H1 (cell line): ENCODE results near the gene HDAC3. TPM values are rescaled to one million over a fixed set of nuclear protein-coding genes. Genes with fewer than 3 reads are reported as not detected.

Experiments used
- CTCF ChIA-PET: fragments of 300-600 bp; sonication (Branson Sonifier 250); formaldehyde crosslinking; loops from one replicate; lab custom pipeline; 2021; ENCODE audit not compliant: partially characterized antibody; lab: Charles Lee
- POLR2A ChIA-PET: fragments of 300-600 bp; sonication (Branson Sonifier 250); formaldehyde crosslinking; loops from one replicate; lab custom pipeline; 2021; ENCODE audit warnings: inconsistent platforms; ENCODE audit not compliant: partially characterized antibody; lab: Charles Lee
- DNase-seq, 2 experiments: peaks; one replicate each; pipeline versions ENCODE4 v3.0.0 to v3.0.0-alpha.2; 2010 to 2022; ENCODE audit warnings: low spot score in 2 of 2, low read depth in 1 of 2, mixed read lengths in 1 of 2
- FAIRE-seq: peaks from 2 replicates; lab custom pipeline; 2011; peaks lifted over from hg19 to GRCh38; lab: Jason Lieb, UNC
- H2AFZ ChIP-seq: 2 replicates; pipeline ENCODE4 v1.8.1; 2012; ENCODE audit warnings: low read length, inconsistent platforms
- H2AK5ac ChIP-seq: 2 replicates; pipeline ENCODE4 v1.6.1; 2013; ENCODE audit warnings: low read depth, low read length
- H2BK120ac ChIP-seq: replicated peaks from 2 replicates; pipeline ENCODE3; 2013; ENCODE audit warnings: low read depth, low read length, inconsistent platforms
- H2BK12ac ChIP-seq: 2 replicates; pipeline ENCODE4 v1.6.1; 2013; ENCODE audit warnings: low read depth, low read length
- H2BK15ac ChIP-seq: 2 replicates; pipeline ENCODE4 v1.6.1; 2013; ENCODE audit warnings: low read length
- H2BK20ac ChIP-seq: 2 replicates; pipeline ENCODE4 v1.6.1; 2013; ENCODE audit warnings: low read length
- H2BK5ac ChIP-seq: 2 replicates; pipeline ENCODE4 v1.6.1; 2013; ENCODE audit warnings: low read depth, low read length
- H3K14ac ChIP-seq: 2 replicates; pipeline ENCODE4 v1.6.1; 2013; ENCODE audit warnings: inconsistent platforms; ENCODE audit not compliant: insufficient read length
- H3K18ac ChIP-seq: 2 replicates; pipeline ENCODE4 v1.6.1; 2013; ENCODE audit warnings: low read length; ENCODE audit errors: extremely low read depth
- H3K23ac ChIP-seq: 2 replicates; pipeline ENCODE4 v1.6.1; 2013; ENCODE audit warnings: inconsistent platforms; ENCODE audit not compliant: insufficient read length
- H3K23me2 ChIP-seq: 2 replicates; pipeline ENCODE4 v1.6.1; 2013; ENCODE audit warnings: low read depth, low read length
- H3K27ac ChIP-seq: 2 replicates; pipeline ENCODE4 v1.6.1; 2011; ENCODE audit warnings: low read depth, low read length, inconsistent platforms
- H3K27me3 ChIP-seq, 4 experiments: replicated peaks in 1 of 4; 1 replicate in 1 of 4; 2 replicates in 3 of 4; pipeline versions ENCODE4 v1.6.1 to v1.8.1; 2011 to 2013; ENCODE audit warnings: low read length in 3 of 4, mild to moderate bottlenecking in 3 of 4, inconsistent platforms in 2 of 4, mixed read lengths in 2 of 4, moderate library complexity in 1 of 4; ENCODE audit not compliant: control insufficient read depth in 3 of 4, insufficient read depth in 3 of 4; ENCODE audit errors: extremely low read depth in 1 of 4
- H3K36me3 ChIP-seq, 4 experiments: 2 replicates each; pipeline versions ENCODE4 v1.6.1 to v1.8.1; 2011 to 2013; ENCODE audit warnings: mild to moderate bottlenecking in 4 of 4, low read length in 3 of 4, moderate library complexity in 2 of 4, control low read depth in 1 of 4, inconsistent platforms in 1 of 4; ENCODE audit not compliant: insufficient read depth in 4 of 4, control insufficient read depth in 2 of 4
- H3K4ac ChIP-seq: replicated peaks from 2 replicates; pipeline ENCODE3; 2013; ENCODE audit warnings: low read length, low read depth, mixed read lengths, inconsistent platforms; ENCODE audit not compliant: insufficient read length
- H3K4me1 ChIP-seq, 4 experiments: replicated peaks in 1 of 4; 1 replicate in 1 of 4; 2 replicates in 3 of 4; pipeline versions ENCODE4 v1.6.1 to v1.8.1; 2011 to 2013; ENCODE audit warnings: low read length in 3 of 4, inconsistent platforms in 2 of 4, mixed read lengths in 1 of 4; ENCODE audit not compliant: insufficient read depth in 4 of 4, control insufficient read depth in 3 of 4
- H3K4me2 ChIP-seq, 2 experiments: 2 replicates each; pipeline versions ENCODE4 v1.6.1 to v1.8.1; 2011 to 2013; ENCODE audit warnings: low read depth in 2 of 2, low read length in 2 of 2, control low read depth in 1 of 2, inconsistent platforms in 1 of 2, mild to moderate bottlenecking in 1 of 2; ENCODE audit not compliant: insufficient read depth in 1 of 2
- H3K4me3 ChIP-seq, 4 experiments: fragments of 200-600, 300-600 bp in 1 of 4; sonication (generic), shearing (Covaris generic), sonication (Bioruptor Twin) in 1 of 4; 2 replicates each; pipeline versions ENCODE4 v1.5.1 to v1.8.1; 2011 to 2016; ENCODE audit warnings: low read length in 4 of 4, low read depth in 3 of 4, control low read depth in 2 of 4, inconsistent platforms in 2 of 4, mild to moderate bottlenecking in 2 of 4, mixed read lengths in 1 of 4, moderate library complexity in 1 of 4; ENCODE audit not compliant: insufficient read depth in 2 of 4; ENCODE audit errors: extremely low read depth in 1 of 4
- H3K56ac ChIP-seq: replicated peaks from 2 replicates; pipeline ENCODE3; 2013; ENCODE audit warnings: low read depth, mild to moderate bottlenecking, mixed read lengths, low read length, inconsistent platforms; ENCODE audit not compliant: insufficient read length
- H3K79me1 ChIP-seq: 2 replicates; pipeline ENCODE4 v1.6.1; 2013; ENCODE audit warnings: low read depth, low read length, control low read depth
- H3K79me2 ChIP-seq, 2 experiments: 2 replicates each; pipeline versions ENCODE4 v1.6.1 to v1.8.1; 2012 to 2013; ENCODE audit warnings: low read length in 2 of 2, mild to moderate bottlenecking in 2 of 2, inconsistent platforms in 1 of 2; ENCODE audit not compliant: insufficient read depth in 2 of 2, control insufficient read depth in 1 of 2
- H3K9ac ChIP-seq, 4 experiments: replicated peaks in 1 of 4; 1 replicate in 1 of 4; 2 replicates in 3 of 4; pipeline versions ENCODE4 v1.6.1 to v1.8.1; 2011 to 2013; ENCODE audit warnings: low read depth in 3 of 4, low read length in 3 of 4, control low read depth in 2 of 4, mild to moderate bottlenecking in 2 of 4, moderate library complexity in 2 of 4, inconsistent platforms in 1 of 4; ENCODE audit errors: extremely low read depth in 1 of 4
- H3K9me3 ChIP-seq, 2 experiments: 2 replicates each; pipeline versions ENCODE4 v1.6.1 to v1.8.1; 2012 to 2013; ENCODE audit warnings: mild to moderate bottlenecking in 2 of 2, moderate library complexity in 2 of 2, control low read depth in 1 of 2, inconsistent platforms in 1 of 2, low read depth in 1 of 2, low read length in 1 of 2, mixed read lengths in 1 of 2; ENCODE audit not compliant: insufficient read depth in 2 of 2
- H4K20me1 ChIP-seq, 2 experiments: replicated peaks in 1 of 2; 2 replicates each; pipeline versions ENCODE3 to v1.8.1; 2011 to 2013; ENCODE audit warnings: inconsistent platforms in 2 of 2, low read length in 2 of 2, mild to moderate bottlenecking in 1 of 2; ENCODE audit not compliant: insufficient read depth in 2 of 2, control insufficient read depth in 1 of 2
- H4K5ac ChIP-seq: 2 replicates; pipeline ENCODE4 v1.6.1; 2013; ENCODE audit warnings: low read length, low read depth, mixed read lengths, inconsistent platforms; ENCODE audit not compliant: insufficient read length
- H4K8ac ChIP-seq: 2 replicates; pipeline ENCODE4 v1.8.0; 2013; ENCODE audit warnings: mild to moderate bottlenecking, moderate library complexity, low read length, inconsistent platforms; ENCODE audit not compliant: insufficient read depth; ENCODE audit errors: extremely low read depth
- H4K91ac ChIP-seq: replicated peaks from 2 replicates; pipeline ENCODE3; 2013; ENCODE audit warnings: low read length, mixed read lengths, inconsistent platforms; ENCODE audit not compliant: insufficient read length
- ASH2L ChIP-seq: fragments of 200-600, 300-600 bp; sonication (generic); IDR thresholded peaks from one replicate; pipeline ENCODE4 v1.7.1; 2017; ENCODE audit warnings: low read length
- CBX5 ChIP-seq: fragments of 300-800, 300-1000 bp; sonication (generic); IDR thresholded peaks from 2 replicates; pipeline ENCODE4 v1.7.1; 2016; ENCODE audit warnings: antibody characterized with exemption, low read length, low read depth
- GABPA ChIP-seq: IDR thresholded peaks from 2 replicates; pipeline ENCODE4 v1.6.1; 2011; ENCODE audit warnings: mild to moderate bottlenecking, low read length, moderate library complexity, borderline replicate concordance; ENCODE audit not compliant: insufficient read depth
- GTF2F1 ChIP-seq: IDR thresholded peaks from 2 replicates; pipeline ENCODE4 v1.6.1; 2012; ENCODE audit warnings: low read depth, low read length, improper control_type of control experiment, borderline replicate concordance
- HDAC6 ChIP-seq: IDR thresholded peaks from one replicate; pipeline ENCODE4 v1.7.1; 2012; ENCODE audit warnings: low read depth, mild to moderate bottlenecking, inconsistent platforms, low read length, moderate library complexity
- KDM5A ChIP-seq: fragments of 200-600 bp; IDR thresholded peaks from 2 replicates; pipeline ENCODE4 v1.7.1; 2012; ENCODE audit warnings: mild to moderate bottlenecking, low read length, inconsistent platforms, mixed read lengths
- NRF1 ChIP-seq: IDR thresholded peaks from 2 replicates; pipeline ENCODE4 v1.6.1; 2011; ENCODE audit warnings: mild to moderate bottlenecking, low read depth, low read length, improper control_type of control experiment
- RNF2 ChIP-seq: fragments of 200-900, 300-1000 bp; sonication (generic); IDR thresholded peaks from 2 replicates; pipeline ENCODE4 v1.7.1; 2016; ENCODE audit warnings: borderline replicate concordance, low read depth, mild to moderate bottlenecking, antibody characterized with exemption, low read length; ENCODE audit not compliant: poor library complexity, severe bottlenecking; ENCODE audit errors: missing control alignments
- SUZ12 ChIP-seq: fragments of 200-600 bp; sonication (generic); IDR thresholded peaks from 2 replicates; pipeline ENCODE4 v1.6.1; 2012; ENCODE audit warnings: mild to moderate bottlenecking, inconsistent platforms, low read length, moderate library complexity, mixed read lengths
- TAF1 ChIP-seq: IDR thresholded peaks from 2 replicates; pipeline ENCODE4 v1.6.1; 2011; ENCODE audit warnings: mild to moderate bottlenecking, low read depth, low read length
- WGBS, 2 experiments: shearing (Covaris generic) in 1 of 2; methylation state at CpG; one replicate each; pipeline versions ENCODE4 v1.1.6 to v1.1.7; 2013 to 2015; ENCODE audit warnings: low lambda C conversion rate in 2 of 2, mixed read lengths in 2 of 2, inconsistent platforms in 1 of 2, low coverage in 1 of 2, missing lambda C conversion rate in 1 of 2; ENCODE audit not compliant: insufficient replicate concordance in 2 of 2, insufficient coverage in 1 of 2, insufficient read length in 1 of 2; ENCODE audit errors: extremely low coverage in 1 of 2, missing lambda C conversion rate in 1 of 2; 5-methylcytosine and 5-hydroxymethylcytosine counted together
- polyA plus RNA-seq, 7 experiments: library from polyadenylated mRNA; depleted of rRNA in 3 of 7; stranded (reverse) in 5 of 7; unstranded in 2 of 7; fragments of >200 nt in 5 of 7; fragments of 200-250 nt in 2 of 7; gene quantifications; 1 replicate in 5 of 7; 2 replicates in 1 of 7; 4 replicates in 1 of 7; pipeline versions ENCODE4 v1.2.1 to v1.2.3, GENCODE V29; 2011 to 2013; ENCODE audit warnings: missing spikeins in 2 of 7, mixed read lengths in 2 of 7
- total RNA-seq: library from RNA; stranded (reverse); fragmentation: NEBNext Ultra II Directional; extraction: Animal tissue kit (Norgen Biotek cat#: 25700); gene quantifications from 2 replicates; pipeline ENCODE4 v1.2.1, GENCODE V29; 2021
- TF ChIP-seq, protein P1 (sequence below), 3 experiments: IDR thresholded peaks; 1 replicate in 2 of 3; 2 replicates in 1 of 3; pipeline versions ENCODE4 v1.5.1 to v1.6.1; 2011; ENCODE audit warnings: low read length in 3 of 3, mild to moderate bottlenecking in 3 of 3, inconsistent platforms in 2 of 3, low read depth in 1 of 3, moderate library complexity in 1 of 3; ENCODE audit not compliant: insufficient read depth in 1 of 3; ENCODE audit errors: control extremely low read depth in 1 of 3

The HDAC3 gene
- total and polyA plus RNA-seq, 2 of the 8 experiments (the other 6 are each of a cell fraction or from before 2014, with no cell fraction given) = 99.0 to 120 TPM

DNA sequence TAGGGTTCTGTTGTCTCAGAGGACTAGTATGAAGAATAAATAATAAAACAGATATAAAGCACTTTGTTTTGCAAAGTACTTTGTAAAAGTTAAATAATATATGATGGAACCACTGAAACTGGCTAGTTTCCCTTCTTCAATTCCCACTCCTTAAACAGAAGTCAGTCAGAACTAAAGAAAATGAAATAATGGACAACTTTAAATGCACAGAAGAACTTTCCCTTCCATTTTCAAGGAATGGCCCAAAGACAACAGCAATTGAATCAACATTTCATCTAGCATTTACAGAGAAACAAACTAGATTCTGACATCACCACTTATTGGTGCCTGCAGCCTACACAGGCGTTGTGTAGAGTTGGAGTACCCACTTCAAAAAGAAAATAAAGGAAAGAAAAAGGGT, 34.0 kb downstream of the HDAC3 start:
- Histone ChIP-seq H2BK5ac (no peak overlapping the region), H2BK15ac (no peak overlapping the region), H3K9me3 (no peaks in the 10 kb centered on the region), H3K36me3 (no peaks in the 10 kb centered on the region), H2BK12ac (no peak overlapping the region), H4K20me1 (peaks cover 8 to 10% of the 10 kb centered on the region in 2 experiments), H2BK20ac (no peak overlapping the region), H4K91ac (no peak overlapping the region), H2AK5ac (no peak overlapping the region), H4K5ac (no peak overlapping the region), H3K9ac (no peak overlapping the region), H3K23ac (no peak overlapping the region), H2AFZ (no peak overlapping the region), H3K18ac (no peak overlapping the region), H3K27ac (no peak overlapping the region), H4K8ac (no peak overlapping the region), H3K27me3 (no peaks in the 10 kb centered on the region), H3K14ac (no peak overlapping the region), H3K23me2 (no peaks in the 10 kb centered on the region), H3K79me1 (peaks cover 11% of the 10 kb centered on the region), H3K4me2 (no peak overlapping the region), H3K4ac (no peak overlapping the region), H3K4me3 (no peak overlapping the region), H2BK120ac (no peak overlapping the region), H3K4me1 (no peaks in the 10 kb centered on the region; a peak in 2 of 7 replicates), H3K79me2 (peaks cover 8 to 94% of the 10 kb centered on the region in 2 experiments; a peak in 3 of 4 replicates), H3K56ac (no peak overlapping the region)
- DNase-seq = no peak
- ChIA-PET CTCF (interaction anchor here (1.2 to 4.0 kb wide), 6 partner anchors 10 to 40 kb away, joined by 3 to 41 read pairs (median 4); partner anchors contain the start of gene DIAPH1), POLR2A (interaction anchor here (1.0 to 7.9 kb wide), 2 partner anchors 11 to 14 kb away, joined by 4 to 55 read pairs; partner anchors contain the start of gene DIAPH1)
- no peak for FAIRE-seq
- WGBS, 2 experiments = 85% methylated on average over 1 of the region's 1 CpG; no CpG with 5 or more reads in 1 of the 2 experiments
- TF ChIP-seq GABPA (no peak), HDAC6 (no peak), RNF2 (no peak), KDM5A (no peak), SUZ12 (no peak), TAF1 (no peak), CBX5 (no peak), GTF2F1 (no peak), ASH2L (no peak), NRF1 (no peak)
- TF ChIP-seq, protein P1, sequence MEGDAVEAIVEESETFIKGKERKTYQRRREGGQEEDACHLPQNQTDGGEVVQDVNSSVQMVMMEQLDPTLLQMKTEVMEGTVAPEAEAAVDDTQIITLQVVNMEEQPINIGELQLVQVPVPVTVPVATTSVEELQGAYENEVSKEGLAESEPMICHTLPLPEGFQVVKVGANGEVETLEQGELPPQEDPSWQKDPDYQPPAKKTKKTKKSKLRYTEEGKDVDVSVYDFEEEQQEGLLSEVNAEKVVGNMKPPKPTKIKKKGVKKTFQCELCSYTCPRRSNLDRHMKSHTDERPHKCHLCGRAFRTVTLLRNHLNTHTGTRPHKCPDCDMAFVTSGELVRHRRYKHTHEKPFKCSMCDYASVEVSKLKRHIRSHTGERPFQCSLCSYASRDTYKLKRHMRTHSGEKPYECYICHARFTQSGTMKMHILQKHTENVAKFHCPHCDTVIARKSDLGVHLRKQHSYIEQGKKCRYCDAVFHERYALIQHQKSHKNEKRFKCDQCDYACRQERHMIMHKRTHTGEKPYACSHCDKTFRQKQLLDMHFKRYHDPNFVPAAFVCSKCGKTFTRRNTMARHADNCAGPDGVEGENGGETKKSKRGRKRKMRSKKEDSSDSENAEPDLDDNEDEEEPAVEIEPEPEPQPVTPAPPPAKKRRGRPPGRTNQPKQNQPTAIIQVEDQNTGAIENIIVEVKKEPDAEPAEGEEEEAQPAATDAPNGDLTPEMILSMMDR (IDR thresholded peaks at IDR 0.05; ENCODE audit: control extremely low read depth in 1 of 3, insufficient read depth in 1 of 3, low read depth in 1 of 3, low read length in 3 of 3) = no peak
